ENCODE data around the gene PIP5K1B.

DNA sequence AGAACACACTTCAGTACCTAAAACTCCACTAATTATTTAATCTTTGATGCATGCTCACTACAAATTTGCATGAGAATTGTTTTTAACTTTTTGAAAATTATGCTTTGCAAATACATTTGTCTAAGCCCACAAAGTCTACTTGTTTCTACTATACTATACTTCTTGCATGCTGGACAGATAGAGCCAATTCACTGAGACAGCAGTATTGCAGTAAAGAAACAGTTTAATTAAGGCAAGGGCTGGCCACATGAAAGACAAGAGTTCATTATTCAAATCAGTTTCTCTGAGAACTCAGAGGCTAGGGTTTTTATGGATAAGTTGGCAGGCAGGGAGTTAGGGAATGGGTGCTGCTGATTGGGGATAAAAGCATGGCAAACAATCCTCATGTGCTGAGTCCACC is 324.5 kb downstream of the PIP5K1B start:
- TF ChIP-seq RAD21 (IDR thresholded peaks at IDR 0.05; ENCODE audit: low read depth) = no peak
- no peak for TF ChIP-seq EP300 (IDR thresholded peaks at IDR 0.05; ENCODE audit: borderline replicate concordance)
- no peak for TF ChIP-seq TAF1 (IDR thresholded peaks at IDR 0.05; ENCODE audit: low read depth)
- TF ChIP-seq CEBPB (IDR thresholded peaks at IDR 0.05) = no peak
- TF ChIP-seq, protein P1, sequence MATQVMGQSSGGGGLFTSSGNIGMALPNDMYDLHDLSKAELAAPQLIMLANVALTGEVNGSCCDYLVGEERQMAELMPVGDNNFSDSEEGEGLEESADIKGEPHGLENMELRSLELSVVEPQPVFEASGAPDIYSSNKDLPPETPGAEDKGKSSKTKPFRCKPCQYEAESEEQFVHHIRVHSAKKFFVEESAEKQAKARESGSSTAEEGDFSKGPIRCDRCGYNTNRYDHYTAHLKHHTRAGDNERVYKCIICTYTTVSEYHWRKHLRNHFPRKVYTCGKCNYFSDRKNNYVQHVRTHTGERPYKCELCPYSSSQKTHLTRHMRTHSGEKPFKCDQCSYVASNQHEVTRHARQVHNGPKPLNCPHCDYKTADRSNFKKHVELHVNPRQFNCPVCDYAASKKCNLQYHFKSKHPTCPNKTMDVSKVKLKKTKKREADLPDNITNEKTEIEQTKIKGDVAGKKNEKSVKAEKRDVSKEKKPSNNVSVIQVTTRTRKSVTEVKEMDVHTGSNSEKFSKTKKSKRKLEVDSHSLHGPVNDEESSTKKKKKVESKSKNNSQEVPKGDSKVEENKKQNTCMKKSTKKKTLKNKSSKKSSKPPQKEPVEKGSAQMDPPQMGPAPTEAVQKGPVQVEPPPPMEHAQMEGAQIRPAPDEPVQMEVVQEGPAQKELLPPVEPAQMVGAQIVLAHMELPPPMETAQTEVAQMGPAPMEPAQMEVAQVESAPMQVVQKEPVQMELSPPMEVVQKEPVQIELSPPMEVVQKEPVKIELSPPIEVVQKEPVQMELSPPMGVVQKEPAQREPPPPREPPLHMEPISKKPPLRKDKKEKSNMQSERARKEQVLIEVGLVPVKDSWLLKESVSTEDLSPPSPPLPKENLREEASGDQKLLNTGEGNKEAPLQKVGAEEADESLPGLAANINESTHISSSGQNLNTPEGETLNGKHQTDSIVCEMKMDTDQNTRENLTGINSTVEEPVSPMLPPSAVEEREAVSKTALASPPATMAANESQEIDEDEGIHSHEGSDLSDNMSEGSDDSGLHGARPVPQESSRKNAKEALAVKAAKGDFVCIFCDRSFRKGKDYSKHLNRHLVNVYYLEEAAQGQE (IDR thresholded peaks at IDR 0.05; ENCODE audit: low read depth) = no peak
- no peak for TF ChIP-seq TCF12 (IDR thresholded peaks at IDR 0.05; ENCODE audit: low read depth)
